ENCODE results near the gene PSMD9. TPM values are rescaled to one million over a fixed set of nuclear protein-coding genes. Genes with fewer than 3 reads are reported as not detected.

PSMD9 gene
- total RNA-seq, 1 experiment from 2014 or later = 62.7 TPM

GRCh38 chr12:121939992-121940766 is 51.6 kb downstream of the PSMD9 start:
- in situ Hi-C loops (cut with HindIII; ENCODE audit: low pct_unique_long_range_greater_than_20kb, low sequenced_read_pairs) = no loop called here
- CTCF ChIA-PET = no interaction called here

GRCh38 chr12:121942145-121942718 is 53.6 kb downstream of the PSMD9 start:
- in situ Hi-C loops (cut with HindIII; ENCODE audit: low pct_unique_long_range_greater_than_20kb, low sequenced_read_pairs) (no loop called here), intact Hi-C loops (cut with micrococcal nuclease; ENCODE audit: unreplicated experiment) (no loop called here)
- no peak for ATAC-seq
- CTCF ChIA-PET = no interaction called here
- TF ChIP-seq SIN3A (IDR thresholded peaks at IDR 0.05; ENCODE audit: borderline replicate concordance, insufficient read depth, low read depth, low read length) (no peak), REST (IDR thresholded peaks at IDR 0.05; ENCODE audit: insufficient read depth in 1 of 2, low read depth in 2 of 2, low read length in 1 of 2) (no peak), TCF7L2 (IDR thresholded peaks at IDR 0.05; ENCODE audit: low read depth, low read length) (no peak), CTCF (IDR thresholded peaks at IDR 0.05) (no peak), POLR2AphosphoS5 (IDR thresholded peaks at IDR 0.05; ENCODE audit: low read depth, low read length) (no peak)
- H3K4me1 ChIP-seq (ENCODE audit: control insufficient read depth, insufficient read depth, low read length) = no peaks in the 10 kb centered on the region
- POLR2A ChIA-PET = no interaction called here
- H3K36me3 ChIP-seq (ENCODE audit: control insufficient read depth, insufficient read depth, low read length) = no peaks in the 10 kb centered on the region
- no peaks in the 10 kb centered on the region for H3K9me3 ChIP-seq (ENCODE audit: control insufficient read depth, insufficient read depth, low read depth, low read length)
- H3K4me3 ChIP-seq (ENCODE audit: low read depth in 2 of 2, low read length in 2 of 2) = no peak overlapping the region
- DNase-seq (ENCODE audit: low read depth, low spot score) = no peak
- H3K27ac ChIP-seq (ENCODE audit: low read length) = no peak overlapping the region
- no peaks in the 10 kb centered on the region for H3K27me3 ChIP-seq (ENCODE audit: control insufficient read depth, insufficient read depth, low read length)
- BruUV-seq (replicated peaks) = no TSS peak

More at GRCh38 chr12:121939992-121940766, 51.6 kb downstream of the PSMD9 start:
- DNase-seq (ENCODE audit: low read depth, low spot score) (no peak), ATAC-seq (no peak)
- POLR2A ChIA-PET = no interaction called here
- Histone ChIP-seq H3K9me3 (ENCODE audit: control insufficient read depth, insufficient read depth, low read depth, low read length) (no peaks in the 10 kb centered on the region), H3K4me3 (ENCODE audit: low read depth in 2 of 2, low read length in 2 of 2) (no peak overlapping the region), H3K27ac (ENCODE audit: low read length) (no peak overlapping the region), H3K27me3 (ENCODE audit: control insufficient read depth, insufficient read depth, low read length) (no peaks in the 10 kb centered on the region), H3K36me3 (ENCODE audit: control insufficient read depth, insufficient read depth, low read length) (no peaks in the 10 kb centered on the region), H3K4me1 (ENCODE audit: control insufficient read depth, insufficient read depth, low read length) (no peaks in the 10 kb centered on the region)
- intact Hi-C loops (cut with micrococcal nuclease; ENCODE audit: unreplicated experiment) = no loop called here
- TF ChIP-seq TCF7L2 (IDR thresholded peaks at IDR 0.05; ENCODE audit: low read depth, low read length) (no peak), REST (IDR thresholded peaks at IDR 0.05; ENCODE audit: insufficient read depth in 1 of 2, low read depth in 2 of 2, low read length in 1 of 2) (no peak), SIN3A (IDR thresholded peaks at IDR 0.05; ENCODE audit: borderline replicate concordance, insufficient read depth, low read depth, low read length) (no peak), CTCF (IDR thresholded peaks at IDR 0.05) (no peak), POLR2AphosphoS5 (IDR thresholded peaks at IDR 0.05; ENCODE audit: low read depth, low read length) (no peak)
- BruUV-seq (replicated peaks) = no TSS peak

All from Panc1 (cell line).